GM12878 (cell line): ENCODE results near the gene TUFM. TPM values are rescaled to one million over a fixed set of nuclear protein-coding genes. Genes with fewer than 3 reads are reported as not detected.

ENCODE experiments used
- ATAC-seq: fragments of 200-7000 bp; cut with Tn5 transposase; 3 replicates; pipeline ENCODE4 v1.9.1; 2020; ENCODE audit warnings: mild to moderate bottlenecking, moderate library complexity
- BruUV-seq: library from RNA; stranded (reverse); fragments of 400-500 nt; replicated peaks from 2 replicates; lab custom pipeline; 2021; lab: Mats Ljungman, UMichigan
- CTCF ChIA-PET: fragments of 300-600 bp; sonication (Branson Sonifier 250); formaldehyde crosslinking; extraction: SDS; loops from one replicate; lab custom pipeline; 2021; ENCODE audit warnings: inconsistent platforms; lab: Yijun Ruan, JAX
- POLR2A ChIA-PET: fragments of 350-600 bp; formaldehyde crosslinking; extraction: SDS; loops from one replicate; lab custom pipeline; 2021; ENCODE audit warnings: inconsistent platforms; lab: Charles Lee
- RAD21 ChIA-PET: fragments of 300-600 bp; sonication (Branson Sonifier 250); formaldehyde crosslinking; loops from one replicate; lab custom pipeline; 2023; ENCODE audit warnings: antibody characterized with exemption; ENCODE audit not compliant: unreplicated experiment; lab: Charles Lee
- SMC1A ChIA-PET: fragments of 300-600 bp; sonication (Branson Sonifier 250); formaldehyde crosslinking; loops from one replicate; lab custom pipeline; 2023; ENCODE audit not compliant: unreplicated experiment, uncharacterized antibody; lab: Charles Lee
- DNase-seq: peaks from one replicate; pipeline ENCODE4 v3.0.0-alpha.2; 2011; ENCODE audit warnings: low read depth, low spot score
- FAIRE-seq: peaks from 3 replicates; lab custom pipeline; 2011; peaks lifted over from hg19 to GRCh38; lab: Jason Lieb, UNC
- H2AFZ ChIP-seq: 2 replicates; pipeline ENCODE4 v1.6.0; 2011; ENCODE audit warnings: low read depth, low read length, control low read depth; ENCODE audit not compliant: control insufficient read depth
- H3K27ac ChIP-seq: 2 replicates; pipeline ENCODE4 v1.5.1; 2011; ENCODE audit warnings: control low read depth; ENCODE audit not compliant: control insufficient read depth, insufficient read depth
- H3K27me3 ChIP-seq, 2 experiments: replicated peaks in 1 of 2; 2 replicates each; pipeline versions ENCODE4 v1.6.0 to v1.6.1; 2011; ENCODE audit warnings: low read length in 1 of 2; ENCODE audit not compliant: control insufficient read depth in 2 of 2, insufficient read depth in 2 of 2
- H3K36me3 ChIP-seq, 2 experiments: 2 replicates each; pipeline ENCODE4 v1.5.1; 2011; ENCODE audit warnings: low read length in 1 of 2; ENCODE audit not compliant: control insufficient read depth in 2 of 2, insufficient read depth in 2 of 2
- H3K4me1 ChIP-seq: 2 replicates; pipeline ENCODE4 v1.6.1; 2011; ENCODE audit warnings: mild to moderate bottlenecking, low read length, moderate library complexity, mixed read lengths; ENCODE audit not compliant: control insufficient read depth, insufficient read depth
- H3K4me2 ChIP-seq: 2 replicates; pipeline ENCODE4 v1.6.0; 2011; ENCODE audit warnings: control low read depth; ENCODE audit not compliant: control insufficient read depth, insufficient read depth
- H3K4me3 ChIP-seq: fragments of 200-600 bp; sonication (generic); 2 replicates; pipeline ENCODE4 v1.5.1; 2016
- H3K79me2 ChIP-seq: 2 replicates; pipeline ENCODE4 v1.6.0; 2011; ENCODE audit warnings: low read length; ENCODE audit not compliant: control insufficient read depth, insufficient read depth
- H3K9ac ChIP-seq: 2 replicates; pipeline ENCODE4 v1.8.0; 2011; ENCODE audit warnings: low read length, control low read depth, mixed read lengths; ENCODE audit not compliant: control insufficient read depth, insufficient read depth
- H3K9me3 ChIP-seq: replicated peaks from 3 replicates; pipeline ENCODE4 v1.5.1; 2011; ENCODE audit warnings: mild to moderate bottlenecking, low read length; ENCODE audit not compliant: control insufficient read depth, insufficient read depth
- H4K20me1 ChIP-seq: 2 replicates; pipeline ENCODE4 v1.6.0; 2011; ENCODE audit not compliant: control insufficient read depth, insufficient read depth
- ASH2L ChIP-seq: fragments of 300-600, 200-600 bp; sonication (generic); IDR thresholded peaks from 2 replicates; pipeline ENCODE4 v1.6.1; 2017; ENCODE audit warnings: low read depth, mild to moderate bottlenecking, borderline replicate concordance
- GABPA ChIP-seq: IDR thresholded peaks from 2 replicates; pipeline ENCODE4 v1.6.1; 2014; ENCODE audit warnings: antibody characterized with exemption, low read depth, mild to moderate bottlenecking, inconsistent platforms
- HDGF ChIP-seq: fragments of 450-650 bp; IDR thresholded peaks from 2 replicates; pipeline ENCODE4 v1.6.1; 2016; ENCODE audit warnings: antibody characterized with exemption
- KDM1A ChIP-seq: fragments of 200-600 bp; sonication (generic); IDR thresholded peaks from 2 replicates; pipeline ENCODE4 v1.6.1; 2016; ENCODE audit warnings: borderline replicate concordance
- PML ChIP-seq: IDR thresholded peaks from 2 replicates; pipeline ENCODE4 v1.6.1; 2012; ENCODE audit warnings: low read length, inconsistent platforms
- RAD51 ChIP-seq: fragments of 450-650 bp; IDR thresholded peaks from 2 replicates; pipeline ENCODE4 v1.6.1; 2016; ENCODE audit warnings: moderate library complexity, mild to moderate bottlenecking, inconsistent platforms
- SMAD1 ChIP-seq: fragments of 450-650 bp; IDR thresholded peaks from 2 replicates; pipeline ENCODE4 v1.6.1; 2018; ENCODE audit warnings: mild to moderate bottlenecking, low read depth; ENCODE audit not compliant: partially characterized antibody
- SMAD5 ChIP-seq: IDR thresholded peaks from 2 replicates; pipeline ENCODE4 v1.6.1; 2016; ENCODE audit warnings: antibody characterized with exemption, low read depth
- STAT3 ChIP-seq: IDR thresholded peaks from 2 replicates; pipeline ENCODE4 v1.6.1; 2011; ENCODE audit warnings: low read depth, low read length, improper control_type of control experiment
- WRNIP1 ChIP-seq: IDR thresholded peaks from 2 replicates; pipeline ENCODE4 v1.6.1; 2011; ENCODE audit warnings: low read depth, low read length, improper control_type of control experiment, borderline replicate concordance
- ZBED1 ChIP-seq: IDR thresholded peaks from 2 replicates; pipeline ENCODE4 v1.6.1; 2016; ENCODE audit warnings: borderline replicate concordance
- WGBS: methylation state at CpG from one replicate; pipeline ENCODE4 v1.1.6; 2016; ENCODE audit warnings: low lambda C conversion rate; ENCODE audit not compliant: insufficient replicate concordance, insufficient coverage; ENCODE audit errors: missing lambda C conversion rate; 5-methylcytosine and 5-hydroxymethylcytosine counted together
- in situ Hi-C: fragments of 300-500 bp; cut with MboI; formaldehyde crosslinking; loops from 9 replicates; pipeline ENCODE4 v1.14.3; 2018; ENCODE audit warnings: mixed read lengths
- intact Hi-C: fragments of 100-400 bp; cut with micrococcal nuclease; formaldehyde crosslinking; loops from one replicate; pipeline ENCODE4 v1.14.2; 2022; ENCODE audit not compliant: unreplicated experiment
- polyA plus RNA-seq, 11 experiments: library from polyadenylated mRNA; depleted of rRNA in 4 of 11; unstranded in 6 of 11; stranded (reverse) in 5 of 11; fragments of >200 nt; fragmentation: Nextera tagmentation in 4 of 11; fragmentation: Illumina TruSeq in 1 of 11; extraction: Ambion mirVana in 4 of 11; extraction: Trizol in 1 of 11; gene quantifications; 1 replicate in 1 of 11; 2 replicates in 10 of 11; pipeline versions ENCODE4 v1.2.1 to v1.2.3, GENCODE V29; 2011 to 2016; ENCODE audit warnings: inconsistent platforms in 2 of 11, missing spikeins in 2 of 11, low read depth in 1 of 11
- total RNA-seq, 4 experiments: library from RNA; depleted of rRNA in 3 of 4; stranded (reverse); fragments of >200 nt in 3 of 4; fragmentation: Illumina TruSeq in 1 of 4; extraction: Trizol in 1 of 4; gene quantifications; 2 replicates each; pipeline versions ENCODE4 v1.2.1 to v1.2.3, GENCODE V29; 2013 to 2021
- TF ChIP-seq, protein P1 (sequence below): fragments of 450-650 bp; formaldehyde crosslinking; IDR thresholded peaks from 2 replicates; pipeline ENCODE4 v1.4.0; 2020; ENCODE audit warnings: mild to moderate bottlenecking, moderate library complexity
- TF ChIP-seq, protein P2 (sequence below): fragments of 450-650 bp; IDR thresholded peaks from 2 replicates; pipeline ENCODE4 v1.6.1; 2017; ENCODE audit warnings: low read depth, mild to moderate bottlenecking, moderate library complexity
- TF ChIP-seq, protein P3 (sequence below): fragments of 450-650 bp; IDR thresholded peaks from 2 replicates; pipeline ENCODE4 v1.6.1; 2017; ENCODE audit warnings: mild to moderate bottlenecking, moderate library complexity
- TF ChIP-seq, protein P4 (sequence below): fragments of 450-650 bp; IDR thresholded peaks from 2 replicates; pipeline ENCODE4 v1.6.1; 2014; ENCODE audit warnings: mild to moderate bottlenecking

TUFM gene
- total and polyA plus RNA-seq, 10 of the 15 experiments (the other 5 are each of a cell fraction or from before 2014, with no cell fraction given), result 23.4 to 354 (median 182) TPM

- ChIA-PET POLR2A (no interaction called here), SMC1A (interaction anchor here (1.0 kb wide), 1 partner anchor 106 kb away, joined by 3 read pairs; no protein-coding TSS in a partner anchor), CTCF (interaction anchor here (0.9 to 2.3 kb wide), 3 partner anchors 9 to 107 kb away, joined by 3 to 8 read pairs (median 4); no protein-coding TSS in a partner anchor), RAD21 (interaction anchor here (0.7 kb wide), 1 partner anchor 107 kb away, joined by 3 read pairs; no protein-coding TSS in a partner anchor)
- Histone ChIP-seq H3K4me3 (no peak overlapping the region), H4K20me1 (no peaks in the 10 kb centered on the region), H3K4me1 (no peaks in the 10 kb centered on the region), H3K27me3 (no peaks in the 10 kb centered on the region), H3K79me2 (no peaks in the 10 kb centered on the region), H3K27ac (no peak overlapping the region), H3K9me3 (no peaks in the 10 kb centered on the region), H2AFZ (no peak overlapping the region), H3K4me2 (no peak overlapping the region), H3K36me3 (peaks cover 35 to 37% of the 10 kb centered on the region in 2 experiments), H3K9ac (no peak overlapping the region)
- in situ Hi-C loops (no loop called here), intact Hi-C loops (no loop called here)
- BruUV-seq, result no TSS peak
- FAIRE-seq (no peak), ATAC-seq (no peak), DNase-seq (no peak)
- 100% methylated on average over 1 of the region's 1 CpG for WGBS
- no peak for TF ChIP-seq PML
- no peak for TF ChIP-seq STAT3
- TF ChIP-seq SMAD5, result no peak
- TF ChIP-seq ASH2L, result no peak
- TF ChIP-seq, protein P1, sequence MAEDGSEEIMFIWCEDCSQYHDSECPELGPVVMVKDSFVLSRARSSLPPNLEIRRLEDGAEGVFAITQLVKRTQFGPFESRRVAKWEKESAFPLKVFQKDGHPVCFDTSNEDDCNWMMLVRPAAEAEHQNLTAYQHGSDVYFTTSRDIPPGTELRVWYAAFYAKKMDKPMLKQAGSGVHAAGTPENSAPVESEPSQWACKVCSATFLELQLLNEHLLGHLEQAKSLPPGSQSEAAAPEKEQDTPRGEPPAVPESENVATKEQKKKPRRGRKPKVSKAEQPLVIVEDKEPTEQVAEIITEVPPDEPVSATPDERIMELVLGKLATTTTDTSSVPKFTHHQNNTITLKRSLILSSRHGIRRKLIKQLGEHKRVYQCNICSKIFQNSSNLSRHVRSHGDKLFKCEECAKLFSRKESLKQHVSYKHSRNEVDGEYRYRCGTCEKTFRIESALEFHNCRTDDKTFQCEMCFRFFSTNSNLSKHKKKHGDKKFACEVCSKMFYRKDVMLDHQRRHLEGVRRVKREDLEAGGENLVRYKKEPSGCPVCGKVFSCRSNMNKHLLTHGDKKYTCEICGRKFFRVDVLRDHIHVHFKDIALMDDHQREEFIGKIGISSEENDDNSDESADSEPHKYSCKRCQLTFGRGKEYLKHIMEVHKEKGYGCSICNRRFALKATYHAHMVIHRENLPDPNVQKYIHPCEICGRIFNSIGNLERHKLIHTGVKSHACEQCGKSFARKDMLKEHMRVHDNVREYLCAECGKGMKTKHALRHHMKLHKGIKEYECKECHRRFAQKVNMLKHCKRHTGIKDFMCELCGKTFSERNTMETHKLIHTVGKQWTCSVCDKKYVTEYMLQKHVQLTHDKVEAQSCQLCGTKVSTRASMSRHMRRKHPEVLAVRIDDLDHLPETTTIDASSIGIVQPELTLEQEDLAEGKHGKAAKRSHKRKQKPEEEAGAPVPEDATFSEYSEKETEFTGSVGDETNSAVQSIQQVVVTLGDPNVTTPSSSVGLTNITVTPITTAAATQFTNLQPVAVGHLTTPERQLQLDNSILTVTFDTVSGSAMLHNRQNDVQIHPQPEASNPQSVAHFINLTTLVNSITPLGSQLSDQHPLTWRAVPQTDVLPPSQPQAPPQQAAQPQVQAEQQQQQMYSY (CRISPR knock-in tag), result no peak
- TF ChIP-seq, protein P2, sequence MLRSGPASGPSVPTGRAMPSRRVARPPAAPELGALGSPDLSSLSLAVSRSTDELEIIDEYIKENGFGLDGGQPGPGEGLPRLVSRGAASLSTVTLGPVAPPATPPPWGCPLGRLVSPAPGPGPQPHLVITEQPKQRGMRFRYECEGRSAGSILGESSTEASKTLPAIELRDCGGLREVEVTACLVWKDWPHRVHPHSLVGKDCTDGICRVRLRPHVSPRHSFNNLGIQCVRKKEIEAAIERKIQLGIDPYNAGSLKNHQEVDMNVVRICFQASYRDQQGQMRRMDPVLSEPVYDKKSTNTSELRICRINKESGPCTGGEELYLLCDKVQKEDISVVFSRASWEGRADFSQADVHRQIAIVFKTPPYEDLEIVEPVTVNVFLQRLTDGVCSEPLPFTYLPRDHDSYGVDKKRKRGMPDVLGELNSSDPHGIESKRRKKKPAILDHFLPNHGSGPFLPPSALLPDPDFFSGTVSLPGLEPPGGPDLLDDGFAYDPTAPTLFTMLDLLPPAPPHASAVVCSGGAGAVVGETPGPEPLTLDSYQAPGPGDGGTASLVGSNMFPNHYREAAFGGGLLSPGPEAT, result no peak
- no peak for TF ChIP-seq GABPA
- no peak for TF ChIP-seq HDGF
- no peak for TF ChIP-seq WRNIP1
- TF ChIP-seq, protein P3, sequence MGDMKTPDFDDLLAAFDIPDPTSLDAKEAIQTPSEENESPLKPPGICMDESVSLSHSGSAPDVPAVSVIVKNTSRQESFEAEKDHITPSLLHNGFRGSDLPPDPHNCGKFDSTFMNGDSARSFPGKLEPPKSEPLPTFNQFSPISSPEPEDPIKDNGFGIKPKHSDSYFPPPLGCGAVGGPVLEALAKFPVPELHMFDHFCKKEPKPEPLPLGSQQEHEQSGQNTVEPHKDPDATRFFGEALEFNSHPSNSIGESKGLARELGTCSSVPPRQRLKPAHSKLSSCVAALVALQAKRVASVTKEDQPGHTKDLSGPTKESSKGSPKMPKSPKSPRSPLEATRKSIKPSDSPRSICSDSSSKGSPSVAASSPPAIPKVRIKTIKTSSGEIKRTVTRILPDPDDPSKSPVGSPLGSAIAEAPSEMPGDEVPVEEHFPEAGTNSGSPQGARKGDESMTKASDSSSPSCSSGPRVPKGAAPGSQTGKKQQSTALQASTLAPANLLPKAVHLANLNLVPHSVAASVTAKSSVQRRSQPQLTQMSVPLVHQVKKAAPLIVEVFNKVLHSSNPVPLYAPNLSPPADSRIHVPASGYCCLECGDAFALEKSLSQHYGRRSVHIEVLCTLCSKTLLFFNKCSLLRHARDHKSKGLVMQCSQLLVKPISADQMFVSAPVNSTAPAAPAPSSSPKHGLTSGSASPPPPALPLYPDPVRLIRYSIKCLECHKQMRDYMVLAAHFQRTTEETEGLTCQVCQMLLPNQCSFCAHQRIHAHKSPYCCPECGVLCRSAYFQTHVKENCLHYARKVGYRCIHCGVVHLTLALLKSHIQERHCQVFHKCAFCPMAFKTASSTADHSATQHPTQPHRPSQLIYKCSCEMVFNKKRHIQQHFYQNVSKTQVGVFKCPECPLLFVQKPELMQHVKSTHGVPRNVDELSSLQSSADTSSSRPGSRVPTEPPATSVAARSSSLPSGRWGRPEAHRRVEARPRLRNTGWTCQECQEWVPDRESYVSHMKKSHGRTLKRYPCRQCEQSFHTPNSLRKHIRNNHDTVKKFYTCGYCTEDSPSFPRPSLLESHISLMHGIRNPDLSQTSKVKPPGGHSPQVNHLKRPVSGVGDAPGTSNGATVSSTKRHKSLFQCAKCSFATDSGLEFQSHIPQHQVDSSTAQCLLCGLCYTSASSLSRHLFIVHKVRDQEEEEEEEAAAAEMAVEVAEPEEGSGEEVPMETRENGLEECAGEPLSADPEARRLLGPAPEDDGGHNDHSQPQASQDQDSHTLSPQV, result no peak
- TF ChIP-seq RAD51, result no peak
- TF ChIP-seq KDM1A, result no peak
- no peak for TF ChIP-seq SMAD1
- TF ChIP-seq, protein P4, sequence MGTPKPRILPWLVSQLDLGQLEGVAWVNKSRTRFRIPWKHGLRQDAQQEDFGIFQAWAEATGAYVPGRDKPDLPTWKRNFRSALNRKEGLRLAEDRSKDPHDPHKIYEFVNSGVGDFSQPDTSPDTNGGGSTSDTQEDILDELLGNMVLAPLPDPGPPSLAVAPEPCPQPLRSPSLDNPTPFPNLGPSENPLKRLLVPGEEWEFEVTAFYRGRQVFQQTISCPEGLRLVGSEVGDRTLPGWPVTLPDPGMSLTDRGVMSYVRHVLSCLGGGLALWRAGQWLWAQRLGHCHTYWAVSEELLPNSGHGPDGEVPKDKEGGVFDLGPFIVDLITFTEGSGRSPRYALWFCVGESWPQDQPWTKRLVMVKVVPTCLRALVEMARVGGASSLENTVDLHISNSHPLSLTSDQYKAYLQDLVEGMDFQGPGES, result no peak
- TF ChIP-seq ZBED1, result no peak
Measured at GRCh38 chr16:28838558-28838918, 7.6 kb downstream of the TUFM start.
